ENCODE data around the gene MED8.

- TF ChIP-seq POLR2AphosphoS5 (IDR thresholded peaks at IDR 0.05; ENCODE audit: low read depth, low read length) (no peak), POLR2A (IDR thresholded peaks at IDR 0.05; ENCODE audit: low read depth, low read length) (no peak)
Observed at GRCh38 chr1:43415901-43416300, 26.3 kb upstream of the MED8 start.
